Measurements from ENCODE around the gene SAP30L. TPM values are rescaled to one million over a fixed set of nuclear protein-coding genes. Genes with fewer than 3 reads are reported as not detected.

Gene SAP30L
- total and polyA plus RNA-seq, 7 donors: 9.2 to 35.7 (median 26.0) TPM

GRCh38 chr5:154505567-154505966 lies 59.8 kb downstream of the SAP30L start:
- Histone ChIP-seq H3K36me3 (ENCODE audit: insufficient read depth in 1 of 2, low read depth in 1 of 2) (no peaks in the 10 kb centered on the region), H3K9me3 (no peaks in the 10 kb centered on the region), H3K4me3 (no peak overlapping the region), H3K4me1 (no peaks in the 10 kb centered on the region), H3K27me3 (ENCODE audit: insufficient read depth in 3 of 3, low read length in 2 of 3) (peaks cover 0 to 8% (median 0%) of the 10 kb centered on the region in 3 donors), H3K27ac (no peak overlapping the region)
- ATAC-seq: no peak
- 51 to 67% (median 56%) methylated on average over 9 to 10 of the region's 10 CpGs for WGBS, 3 donors
- no peak for DNase-seq
- intact Hi-C loops (cut with DNase I): no loop called here
- TF ChIP-seq CTCF (IDR thresholded peaks at IDR 0.05): no peak

GRCh38 chr5:154506049-154506715 lies 60.4 kb downstream of the SAP30L start:
- DNase-seq (no peak), ATAC-seq (no peak)
- Histone ChIP-seq H3K27ac (no peak overlapping the region), H3K9me3 (no peaks in the 10 kb centered on the region), H3K27me3 (ENCODE audit: insufficient read depth in 3 of 3, low read length in 2 of 3) (peaks cover 0 to 8% (median 0%) of the 10 kb centered on the region in 3 donors), H3K4me3 (no peak overlapping the region), H3K36me3 (ENCODE audit: insufficient read depth in 1 of 2, low read depth in 1 of 2) (no peaks in the 10 kb centered on the region), H3K4me1 (no peaks in the 10 kb centered on the region)
- intact Hi-C loops (cut with DNase I): no loop called here
- TF ChIP-seq CTCF (IDR thresholded peaks at IDR 0.05): no peak
- WGBS, 3 donors: 79 to 85% (median 85%) methylated on average over 8 of the region's 8 CpGs

GRCh38 chr5:154506716-154507080 lies 60.9 kb downstream of the SAP30L start:
- intact Hi-C loops (cut with DNase I): no loop called here
- 80 to 82% (median 80%) methylated on average over 11 of the region's 11 CpGs for WGBS, 3 donors
- H3K27me3 ChIP-seq (ENCODE audit: insufficient read depth in 3 of 3, low read length in 2 of 3): peaks cover 0 to 6% (median 0%) of the 10 kb centered on the region in 3 donors

GRCh38 chr5:154508114-154508513 lies 62.3 kb downstream of the SAP30L start:
- DNase-seq: no peak
- WGBS, 3 donors: 81 to 91% (median 82%) methylated on average over 2 of the region's 2 CpGs
- no peaks in the 10 kb centered on the region for H3K27me3 ChIP-seq (ENCODE audit: insufficient read depth in 3 of 3, low read length in 2 of 3)
- H3K36me3 ChIP-seq (ENCODE audit: insufficient read depth in 1 of 2, low read depth in 1 of 2): no peaks in the 10 kb centered on the region
- intact Hi-C loops (cut with DNase I): no loop called here
- no peak overlapping the region for H3K27ac ChIP-seq
- H3K4me1 ChIP-seq: no peaks in the 10 kb centered on the region
- no peaks in the 10 kb centered on the region for H3K9me3 ChIP-seq
- TF ChIP-seq CTCF (IDR thresholded peaks at IDR 0.05): no peak
- ATAC-seq: no peak
- H3K4me3 ChIP-seq: no peak overlapping the region

More at GRCh38 chr5:154506716-154507080, 60.9 kb downstream of the SAP30L start:
- no peaks in the 10 kb centered on the region for H3K36me3 ChIP-seq (ENCODE audit: insufficient read depth in 1 of 2, low read depth in 1 of 2)
- no peak for TF ChIP-seq CTCF (IDR thresholded peaks at IDR 0.05)
- H3K9me3 ChIP-seq: no peaks in the 10 kb centered on the region
- DNase-seq: no peak
- no peak for ATAC-seq
- H3K4me3 ChIP-seq: no peak overlapping the region
- no peak overlapping the region for H3K27ac ChIP-seq
- no peaks in the 10 kb centered on the region for H3K4me1 ChIP-seq
